GM06990 (cell line): Measurements from ENCODE around the gene KAT6B.

ENCODE experiments used
- DNase-seq: peaks from one replicate; pipeline ENCODE4 v3.0.0-alpha.2; 2011; ENCODE audit not compliant: insufficient read length; ENCODE audit errors: extremely low read depth
- H3K27me3 ChIP-seq: replicated peaks from 2 replicates; pipeline ENCODE4 v1.6.0; 2011; ENCODE audit warnings: low read length; ENCODE audit not compliant: control insufficient read depth, insufficient read depth
- H3K36me3 ChIP-seq: 2 replicates; pipeline ENCODE4 v1.5.1; 2011; ENCODE audit warnings: low read length; ENCODE audit not compliant: control insufficient read depth, insufficient read depth
- H3K4me3 ChIP-seq: replicated peaks from 2 replicates; pipeline ENCODE4 v1.5.1; 2011; ENCODE audit warnings: low read depth, mild to moderate bottlenecking, control low read depth, low read length
- CTCF ChIP-seq: IDR thresholded peaks from 2 replicates; pipeline ENCODE4 v1.5.1; 2011; ENCODE audit warnings: low read length, control low read depth, mild to moderate bottlenecking, inconsistent platforms; ENCODE audit not compliant: insufficient read depth, poor library complexity, severe bottlenecking

Gene KAT6B

GRCh38 chr10:75073442-75073841, 247.0 kb downstream of the KAT6B start:
- no peak for DNase-seq
- TF ChIP-seq CTCF: no peak
- H3K4me3 ChIP-seq: no peak overlapping the region
- H3K36me3 ChIP-seq: no peaks in the 10 kb centered on the region
- no peaks in the 10 kb centered on the region for H3K27me3 ChIP-seq

GRCh38 chr10:75074711-75075445, 248.5 kb downstream of the KAT6B start:
- no peaks in the 10 kb centered on the region for H3K27me3 ChIP-seq
- TF ChIP-seq CTCF: no peak

GRCh38 chr10:75076348-75076747, 249.9 kb downstream of the KAT6B start:
- TF ChIP-seq CTCF: no peak
- no peak for DNase-seq
- Histone ChIP-seq H3K36me3 (no peaks in the 10 kb centered on the region), H3K27me3 (no peaks in the 10 kb centered on the region), H3K4me3 (no peak overlapping the region)

More at GRCh38 chr10:75074711-75075445, 248.5 kb downstream of the KAT6B start:
- no peaks in the 10 kb centered on the region for H3K36me3 ChIP-seq
- H3K4me3 ChIP-seq: no peak overlapping the region
- DNase-seq: no peak

- no peak for TF ChIP-seq CTCF
- no peak for DNase-seq
- H3K27me3 ChIP-seq: no peaks in the 10 kb centered on the region
- no peaks in the 10 kb centered on the region for H3K36me3 ChIP-seq
- H3K4me3 ChIP-seq: no peak overlapping the region
These were observed 253.2 kb downstream of the KAT6B start for GRCh38 chr10:75079436-75080083.

GRCh38 chr10:75080554-75080953, 254.2 kb downstream of the KAT6B start:
- Histone ChIP-seq H3K27me3 (no peaks in the 10 kb centered on the region), H3K4me3 (no peak overlapping the region), H3K36me3 (no peaks in the 10 kb centered on the region)
- TF ChIP-seq CTCF: no peak
- no peak for DNase-seq
